Measurements from ENCODE around the gene PANX2.

PANX2 gene

DNA sequence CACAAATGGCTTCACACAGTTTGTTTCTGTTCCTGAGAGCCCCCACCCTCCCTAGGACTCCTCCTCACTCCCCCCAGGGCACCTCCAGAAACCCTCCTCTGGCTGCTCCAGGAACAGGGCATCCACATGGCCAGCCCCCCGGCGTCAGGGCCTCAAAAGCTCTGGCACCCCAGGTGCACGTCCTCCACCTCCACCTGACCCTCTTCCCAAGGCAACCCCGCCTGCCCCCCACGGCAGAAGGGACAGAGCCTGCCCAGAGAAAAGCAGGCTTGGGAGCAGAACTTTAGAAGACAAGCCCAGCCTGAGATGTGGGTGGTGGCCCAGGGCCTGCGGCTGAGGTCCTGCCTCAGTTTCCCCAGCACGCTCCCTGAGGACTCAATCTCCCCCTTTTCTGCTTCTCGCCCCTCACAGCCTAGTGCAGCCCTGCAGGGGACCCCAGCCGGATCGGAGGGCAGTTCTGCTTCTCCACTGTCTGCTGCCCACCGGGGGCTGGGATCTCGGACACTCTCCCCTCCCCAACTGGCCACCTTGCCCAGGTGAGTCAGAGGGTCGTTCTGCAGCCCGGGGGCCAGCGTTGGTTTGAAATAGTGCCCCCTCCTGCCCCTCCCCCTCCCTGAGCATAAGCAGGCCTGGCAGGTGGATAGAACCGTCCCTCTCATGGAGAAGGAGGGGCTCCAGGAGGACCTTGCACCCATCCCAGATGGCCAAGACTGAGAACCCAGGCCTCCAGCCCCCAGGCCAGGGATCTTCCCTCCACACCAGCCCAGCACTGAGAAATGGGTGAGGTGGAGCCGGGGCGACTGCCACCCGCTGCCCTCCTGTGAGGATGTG, 12.8 kb downstream of the PANX2 start:
- DNase-seq (ENCODE audit: low read depth in 2 of 2), result no peak

DNA sequence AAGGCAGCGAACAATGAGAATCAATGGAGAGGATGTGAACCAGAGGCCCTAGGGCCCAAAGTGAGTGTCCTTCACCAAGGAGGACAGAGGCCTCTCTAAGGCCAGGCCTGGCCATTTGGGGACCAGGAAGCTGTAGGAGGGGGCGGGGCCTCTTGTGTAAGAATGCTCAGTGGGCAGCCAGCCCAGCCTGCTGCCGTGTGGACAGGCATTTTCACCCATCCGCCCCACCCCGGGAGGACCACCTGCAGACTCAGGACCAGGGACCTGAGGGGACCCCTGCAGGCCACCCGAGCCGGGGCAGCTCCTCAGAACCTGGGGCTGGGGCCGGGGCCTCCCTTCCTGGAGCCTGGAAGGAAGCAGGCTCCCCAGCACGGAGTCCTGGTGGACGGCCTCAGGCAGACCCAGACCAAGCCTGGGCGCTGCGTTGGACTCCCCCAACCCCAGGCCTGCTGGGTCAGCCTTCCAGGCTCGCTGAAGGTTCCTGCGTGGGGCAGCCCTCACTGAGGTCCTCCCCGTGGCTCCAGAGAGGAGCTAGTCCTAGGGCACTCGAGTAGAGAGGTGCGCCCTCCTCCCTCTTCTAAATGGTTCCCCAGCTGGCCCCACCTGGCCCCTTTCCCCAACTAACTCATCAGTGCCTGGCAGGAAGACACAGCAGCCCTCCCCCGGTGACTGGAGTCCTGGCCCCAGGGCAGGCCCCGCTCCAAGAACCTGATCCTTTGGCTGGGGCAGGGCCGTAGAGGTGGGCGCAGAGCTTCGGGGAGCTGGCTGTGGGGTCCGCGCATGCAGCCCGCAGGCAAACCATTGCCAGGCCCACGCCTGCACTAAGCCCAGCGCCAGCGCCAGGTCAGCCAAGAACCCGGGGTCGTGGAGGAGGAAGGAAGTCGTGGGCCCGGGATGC, 13.7 kb downstream of the PANX2 start:
- DNase-seq (ENCODE audit: low read depth in 2 of 2), result no peak

DNA sequence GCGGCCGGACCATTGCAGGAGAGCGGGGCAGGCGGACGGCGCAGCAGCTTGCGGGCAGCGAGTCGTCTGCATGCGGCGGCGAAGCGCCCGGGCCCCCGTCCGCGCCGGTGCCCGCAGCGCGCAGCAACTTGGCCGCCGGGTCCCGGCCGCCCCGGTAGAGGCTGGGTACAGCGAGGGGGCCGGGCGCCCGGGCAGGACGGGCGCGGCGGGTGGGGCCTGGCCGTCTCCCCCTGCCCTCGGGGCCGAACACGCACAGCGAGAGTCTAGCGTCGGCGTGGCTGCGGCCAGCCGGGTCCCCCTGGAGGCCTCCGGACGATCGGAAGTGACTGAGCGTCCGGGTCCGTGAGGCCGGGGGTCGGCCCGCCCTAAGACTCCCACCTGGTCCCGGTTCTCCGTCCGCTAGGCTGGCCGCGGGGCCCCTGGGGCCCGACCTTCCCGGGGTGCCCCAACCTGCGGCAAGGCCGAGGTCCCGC, 14.4 kb downstream of the PANX2 start:
- DNase-seq (ENCODE audit: low read depth in 2 of 2), result no peak

DNA sequence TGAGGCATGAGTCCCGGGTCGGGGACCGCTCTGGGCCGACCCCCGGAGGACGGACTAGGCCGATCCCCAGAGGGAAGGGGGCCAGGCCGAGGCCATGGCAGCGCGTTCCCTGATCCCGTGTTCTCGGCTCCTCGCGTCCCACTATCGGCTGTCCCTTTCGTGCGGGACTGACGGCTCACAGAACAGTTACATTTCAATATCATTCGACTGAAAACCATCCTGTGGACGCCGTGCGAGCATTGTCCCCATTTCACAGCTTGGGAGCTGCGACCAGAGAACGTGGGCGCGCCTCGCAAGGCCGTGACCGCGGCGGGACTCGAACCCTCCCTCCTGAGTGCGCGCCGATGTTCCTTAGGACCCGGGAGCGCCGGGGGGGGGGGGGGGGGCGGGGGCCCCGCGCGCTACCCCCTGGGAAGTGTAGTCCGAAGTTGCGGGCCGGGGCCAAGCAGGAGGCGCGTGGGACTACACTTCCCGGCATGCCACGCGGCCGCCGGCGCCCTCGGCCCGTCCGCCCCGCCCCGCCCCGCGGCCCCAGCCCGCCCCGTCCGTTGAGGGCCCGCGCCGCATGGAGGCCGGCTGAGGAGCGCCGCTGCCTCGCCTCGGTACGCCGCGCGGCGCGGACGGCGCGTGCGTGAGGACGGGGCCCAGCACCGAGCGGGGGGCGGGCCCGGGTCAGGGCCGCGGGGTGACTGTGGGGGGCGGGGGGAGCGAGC, 15.0 kb downstream of the PANX2 start, which contains the start of gene TRABD:
Gene TRABD, plus strand, starts transcription at position 539 of the 713 bp plus-strand sequence. CDS start 7,148 bp downstream, outside the sequence.
- peak; percentile 71 to 79 for DNase-seq (ENCODE audit: low read depth in 2 of 2)

DNA sequence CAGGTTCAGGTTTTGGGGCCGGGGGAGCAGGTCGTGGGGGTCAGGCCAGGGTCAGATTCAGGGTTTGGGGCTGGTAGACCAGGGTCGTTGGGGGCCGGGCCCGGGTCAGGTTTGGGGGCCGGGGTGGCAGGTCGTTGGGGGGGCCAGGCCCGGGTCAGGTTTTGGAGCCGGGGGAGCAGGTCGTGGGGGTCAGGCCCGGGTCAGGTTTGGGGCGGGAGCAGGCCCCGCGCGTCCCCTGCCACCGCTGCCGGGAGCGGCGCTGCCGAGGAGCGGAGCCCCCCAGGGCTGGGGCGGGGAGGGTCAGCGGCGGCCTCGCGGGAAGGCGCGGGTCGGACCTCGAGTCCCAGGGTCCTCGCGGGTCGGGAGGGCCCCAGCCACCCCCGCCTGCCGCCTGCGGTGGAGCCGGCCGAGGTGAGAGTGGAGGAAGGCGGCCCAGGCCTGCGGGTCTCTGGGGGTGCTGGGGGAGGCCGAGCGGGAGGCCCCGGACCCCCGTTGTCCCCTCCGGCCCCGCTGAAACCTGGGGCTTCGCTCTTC, 15.7 kb downstream of the PANX2 start:
- DNase-seq (ENCODE audit: low read depth in 2 of 2), result no peak

DNA sequence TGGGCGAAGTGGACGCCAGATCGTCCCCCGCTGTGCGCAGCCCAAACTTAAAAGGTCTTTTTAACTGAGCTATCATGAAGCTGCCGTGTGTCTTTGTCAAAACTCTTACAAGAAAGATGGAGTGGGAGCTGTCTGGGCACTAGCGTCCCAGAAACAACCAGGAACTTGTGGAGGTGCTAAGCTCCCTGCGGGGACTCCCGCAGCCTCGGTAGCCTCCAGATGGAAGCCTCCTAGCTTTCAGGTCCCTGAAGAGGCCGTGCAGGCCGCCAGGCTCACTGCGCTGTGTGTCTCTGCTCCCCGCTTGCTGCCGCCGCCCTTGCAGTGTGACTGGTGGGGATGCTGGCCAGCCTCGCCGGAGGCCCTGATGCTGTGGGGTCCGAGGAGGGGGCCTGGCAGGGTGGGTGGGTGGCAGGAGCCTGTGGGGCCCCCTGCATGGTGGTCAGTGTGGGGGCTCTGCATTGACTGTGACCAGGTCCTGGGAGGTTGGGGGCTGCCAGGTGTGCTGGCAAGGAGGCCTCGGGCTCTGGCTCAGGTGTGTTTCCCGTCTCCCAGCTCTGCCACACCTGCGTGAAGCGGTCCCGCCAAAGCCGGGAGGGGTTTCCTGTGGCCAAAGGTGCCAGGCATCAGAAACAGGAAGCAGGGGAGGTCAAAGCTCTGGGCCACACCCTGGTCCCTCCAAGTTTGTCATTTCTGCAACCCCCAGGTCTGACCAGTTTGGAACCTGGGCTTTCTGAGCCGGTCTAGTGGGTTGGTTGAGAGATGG, 16.4 kb downstream of the PANX2 start:
- DNase-seq (ENCODE audit: low read depth in 2 of 2), result no peak

DNA sequence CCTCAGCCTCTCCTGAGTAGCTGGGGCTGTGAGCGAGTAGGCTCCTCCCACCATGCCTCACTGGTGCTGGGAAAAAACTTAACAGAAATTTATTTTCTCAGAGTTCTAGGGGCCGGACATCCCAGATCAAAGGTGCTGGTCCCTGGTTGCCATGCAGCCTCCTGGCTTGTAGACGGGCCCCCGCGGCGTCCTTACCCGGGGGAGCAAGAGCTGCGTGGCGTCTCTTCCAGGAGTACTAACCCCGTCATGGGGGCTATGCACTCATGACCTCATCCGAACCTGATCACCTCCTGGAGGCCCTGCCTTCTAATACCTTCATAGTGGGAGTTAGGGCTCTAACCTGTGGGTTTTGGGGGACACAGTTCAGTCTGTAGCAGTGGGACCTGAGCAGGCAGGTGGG, 17.8 kb downstream of the PANX2 start:
- DNase-seq (ENCODE audit: low read depth in 2 of 2), result no peak

DNA sequence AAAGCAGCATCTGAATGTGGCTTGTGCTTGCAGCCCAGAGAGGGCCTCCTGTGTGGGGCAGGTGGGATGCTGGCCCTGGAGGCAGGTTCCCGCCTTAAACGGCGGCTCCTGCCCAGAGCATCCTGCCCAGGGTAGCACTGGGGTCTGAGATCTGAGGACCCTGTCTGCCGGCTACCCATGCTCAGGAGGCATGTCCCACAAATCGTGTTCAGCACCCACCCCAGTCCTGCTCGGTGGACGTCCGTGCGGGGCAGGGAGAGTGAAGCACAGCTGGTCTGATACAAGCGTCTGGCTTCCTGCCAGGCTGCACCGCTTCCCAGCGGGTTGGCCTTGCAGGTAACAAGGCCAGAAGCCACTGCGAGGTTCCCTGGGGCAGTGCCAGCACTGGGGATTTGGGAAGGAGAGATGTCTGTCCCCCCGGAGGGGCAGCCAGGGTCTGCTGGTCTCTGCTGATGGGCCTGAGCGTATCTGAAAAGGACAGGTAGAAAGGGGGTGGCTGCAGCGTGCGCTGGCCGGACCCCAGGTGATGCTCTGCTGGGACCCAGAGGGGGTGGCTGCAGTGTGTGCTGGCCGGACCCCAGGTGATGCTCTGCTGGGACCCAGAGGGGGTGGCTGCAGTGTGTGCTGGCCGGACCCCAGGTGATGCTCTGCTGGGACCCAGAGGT, 18.8 kb downstream of the PANX2 start:
- DNase-seq (ENCODE audit: low read depth in 2 of 2), result no peak

DNA sequence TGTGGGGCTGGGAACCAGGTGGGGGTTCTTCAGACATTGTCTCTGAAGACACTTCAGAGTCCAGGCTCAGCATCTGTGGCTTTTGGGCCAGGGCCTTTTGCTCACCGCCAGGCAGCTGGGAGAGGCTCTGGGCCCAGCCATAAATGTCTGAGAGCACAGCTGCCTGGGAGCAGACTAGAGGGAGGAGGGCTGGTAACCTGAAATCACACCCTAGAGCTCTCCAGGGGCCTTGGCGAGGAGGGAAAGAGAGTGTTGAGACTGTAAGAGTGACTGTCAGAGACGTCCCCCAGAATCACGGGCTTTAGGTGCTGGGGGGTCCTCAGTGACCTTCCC, 19.3 kb downstream of the PANX2 start:
- DNase-seq (ENCODE audit: low read depth in 2 of 2), result no peak

DNA sequence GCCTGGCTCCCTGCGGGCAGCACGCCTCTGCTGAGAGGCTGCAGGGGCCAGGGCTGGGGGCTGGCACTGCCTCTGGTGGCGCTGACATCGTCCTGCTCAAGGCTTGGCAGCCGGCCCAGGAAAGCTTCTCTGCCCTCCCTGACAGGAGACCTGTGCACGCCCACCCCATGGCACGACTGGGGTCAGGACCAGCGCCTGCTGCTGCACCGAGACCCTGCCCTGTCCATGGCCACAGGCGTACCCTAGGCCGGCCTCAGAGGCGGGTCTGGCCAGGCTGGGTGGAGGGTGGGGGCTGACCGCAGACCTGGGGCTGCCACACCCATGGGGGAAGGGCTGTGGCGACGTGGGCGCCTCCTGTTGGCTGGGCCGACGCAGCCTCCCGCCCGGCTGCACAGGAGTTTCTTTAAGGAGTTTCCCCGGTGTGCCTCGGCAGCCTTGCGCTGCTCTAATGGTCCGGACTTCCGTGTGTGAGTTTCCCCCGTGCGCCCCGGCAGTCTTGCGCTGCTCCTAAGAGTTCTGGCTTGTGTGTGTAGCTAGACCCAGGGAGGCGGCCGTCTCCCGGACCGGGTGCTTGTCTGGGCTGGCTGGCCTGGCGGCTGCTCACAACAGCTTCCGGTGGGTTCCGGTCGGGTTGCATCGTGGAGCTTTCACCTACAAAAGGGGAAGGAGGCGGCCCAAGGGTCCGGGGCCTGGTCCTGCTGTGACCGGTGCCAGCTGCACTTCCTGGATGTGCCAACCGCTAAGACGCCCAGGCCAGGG, 19.8 kb downstream of the PANX2 start:
- DNase-seq (ENCODE audit: low read depth in 2 of 2), result peak; percentile 56 to 61

DNA sequence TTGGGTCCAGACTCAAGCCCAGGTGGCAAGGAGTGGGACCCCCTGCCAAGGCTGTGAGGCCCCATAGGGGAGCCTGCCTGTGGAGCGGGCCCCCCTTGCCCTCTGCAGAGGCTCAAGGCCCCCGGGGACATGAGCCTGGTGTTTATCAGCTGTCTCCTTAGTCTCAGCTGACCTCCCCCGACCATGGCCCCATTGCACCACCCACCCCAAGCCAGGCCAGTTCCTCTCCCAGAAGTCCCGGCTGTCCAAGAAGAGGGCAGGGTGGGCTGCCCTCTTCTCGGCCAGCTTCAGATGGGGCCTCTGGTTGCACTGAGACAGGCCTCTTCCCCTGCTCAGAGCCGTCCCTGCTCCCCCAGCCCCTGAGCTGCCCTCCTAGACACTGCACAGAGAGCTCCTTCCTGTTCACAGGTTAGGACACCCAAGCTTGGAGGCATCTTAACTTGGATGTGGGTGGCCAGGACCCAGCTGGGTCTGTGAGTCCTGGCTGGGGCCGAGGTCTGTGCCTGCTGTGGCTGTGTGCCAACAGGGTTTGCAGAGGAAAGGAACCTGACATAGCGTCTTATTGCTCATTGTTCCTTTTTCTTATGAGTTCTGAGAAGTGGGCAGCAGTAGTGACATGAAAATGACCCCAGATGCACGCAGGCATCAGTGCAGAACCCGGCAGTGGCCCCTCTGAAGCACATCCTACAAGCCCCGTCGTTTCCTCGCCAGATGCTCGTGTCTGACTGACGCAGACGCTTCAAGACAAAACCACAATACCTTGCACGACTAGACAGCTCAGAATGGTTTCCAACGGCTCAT, 20.6 kb downstream of the PANX2 start:
- peak; percentile 64 to 68 for DNase-seq (ENCODE audit: low read depth in 2 of 2)

DNA sequence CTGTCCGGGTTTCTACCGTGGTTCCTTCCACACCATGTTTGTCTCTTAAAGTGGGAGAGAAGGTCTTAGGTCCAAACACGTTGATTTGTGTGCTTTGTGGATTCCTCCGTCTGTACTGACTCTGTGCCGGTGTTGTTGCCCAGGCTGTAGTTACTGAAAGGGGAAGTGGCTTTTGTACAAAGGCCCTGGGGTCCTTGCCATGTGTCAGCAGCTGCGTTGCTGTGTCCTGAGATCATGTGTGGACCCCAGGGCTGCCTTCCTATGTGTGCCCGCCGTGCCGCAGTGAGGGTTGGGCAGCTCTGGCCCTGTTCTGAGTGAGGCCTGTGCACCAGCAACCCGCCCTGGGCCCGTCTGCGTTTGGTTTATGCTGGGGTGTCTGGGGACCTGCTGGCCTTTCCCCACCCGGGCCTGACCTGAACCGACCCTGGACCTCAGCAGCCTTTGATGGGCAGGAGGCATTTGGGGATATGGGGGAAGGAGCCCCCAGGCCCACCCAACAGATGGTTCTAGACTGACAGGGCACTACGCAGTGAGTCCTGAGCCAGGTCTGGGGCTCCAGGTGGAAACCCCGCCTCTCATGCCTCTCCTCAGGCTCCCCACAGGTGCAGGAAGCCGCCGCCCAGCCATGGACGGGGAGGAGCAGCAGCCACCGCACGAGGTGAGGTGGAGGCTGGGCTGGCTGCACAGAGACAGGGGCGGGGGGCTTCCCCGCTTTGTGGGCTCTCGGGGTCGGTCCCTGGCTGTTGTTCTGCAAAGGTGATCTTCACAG, 22.1 kb downstream of the PANX2 start:
- no peak for DNase-seq (ENCODE audit: low read depth in 2 of 2)

DNA sequence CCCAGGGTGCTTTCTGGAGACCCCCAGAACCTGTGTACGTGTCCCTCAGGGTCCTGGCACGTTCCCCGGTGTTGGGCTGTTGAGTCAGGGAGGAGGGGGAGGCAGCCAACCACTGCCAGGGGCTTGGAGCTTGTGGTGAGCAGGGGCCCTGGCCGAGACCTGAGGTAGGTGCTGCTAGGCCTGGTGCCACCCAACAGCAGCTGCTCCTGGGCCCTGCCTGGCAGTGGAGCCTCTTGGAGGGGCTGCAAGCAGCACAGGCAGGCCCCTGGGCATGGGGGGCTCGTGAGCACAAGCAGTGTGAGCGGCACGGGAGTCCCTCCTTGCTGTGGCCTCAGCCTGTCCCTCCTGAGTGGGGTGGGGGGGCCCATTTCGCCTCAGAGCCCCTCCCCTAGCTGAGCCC, 23.1 kb downstream of the PANX2 start:
- no peak for DNase-seq (ENCODE audit: low read depth in 2 of 2)

DNA sequence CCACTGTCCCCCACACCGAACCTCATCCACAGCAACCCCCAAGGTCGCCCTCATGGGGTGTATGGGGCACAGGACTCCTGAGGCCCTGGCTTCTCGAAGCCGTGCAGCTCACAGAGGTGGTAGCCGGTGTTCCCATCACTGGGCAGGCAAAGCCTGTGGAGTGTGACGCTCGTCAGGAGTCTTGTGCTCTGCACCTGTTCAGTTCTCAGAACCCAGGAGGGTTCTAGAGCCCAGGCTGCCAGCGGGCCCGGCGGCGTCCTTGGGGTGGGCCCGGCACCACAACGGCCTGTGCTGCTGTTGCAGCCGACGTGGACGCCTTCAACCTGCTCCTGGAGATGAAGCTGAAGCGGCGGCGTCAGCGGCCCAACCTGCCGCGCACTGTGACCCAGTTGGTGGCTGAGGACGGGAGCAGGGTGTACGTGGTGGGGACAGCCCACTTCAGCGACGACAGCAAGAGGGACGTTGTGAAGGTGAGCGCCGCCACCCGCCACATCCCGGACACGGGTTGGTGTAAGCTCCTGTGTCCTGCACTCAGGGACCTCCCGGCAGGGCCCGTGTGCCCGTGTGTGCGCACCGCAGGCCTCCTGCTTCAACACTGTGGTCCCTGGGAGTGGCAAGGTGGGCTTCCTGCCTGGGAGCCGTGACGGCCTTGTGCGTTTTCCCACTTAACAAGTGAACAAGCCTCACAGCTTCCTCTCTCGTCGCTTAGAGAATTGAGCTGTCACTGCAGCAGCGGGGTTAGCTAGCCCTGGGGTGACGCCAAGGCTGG, 23.7 kb downstream of the PANX2 start:
- no peak for DNase-seq (ENCODE audit: low read depth in 2 of 2)

DNA sequence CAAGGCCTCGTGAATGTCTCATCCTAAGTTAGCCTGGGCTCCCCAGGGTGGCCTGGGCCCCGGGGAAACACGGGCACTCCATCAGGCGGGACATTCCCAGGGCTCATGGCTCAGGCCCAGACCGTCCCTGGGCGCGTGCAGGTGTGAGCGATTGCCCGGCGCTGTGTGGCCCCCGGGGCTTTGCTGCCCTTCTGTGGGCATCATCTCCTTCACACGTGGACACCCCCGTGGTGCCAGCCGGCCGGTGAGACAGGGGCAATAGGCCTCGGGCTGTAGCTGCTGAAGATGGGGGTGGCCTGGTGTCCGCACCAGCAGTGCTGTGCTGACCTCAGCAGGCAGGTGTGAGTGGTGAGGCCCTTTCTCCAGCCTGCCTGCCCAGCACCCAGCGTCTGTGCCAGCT, 25.7 kb downstream of the PANX2 start:
- DNase-seq (ENCODE audit: low read depth in 2 of 2), result no peak

DNA sequence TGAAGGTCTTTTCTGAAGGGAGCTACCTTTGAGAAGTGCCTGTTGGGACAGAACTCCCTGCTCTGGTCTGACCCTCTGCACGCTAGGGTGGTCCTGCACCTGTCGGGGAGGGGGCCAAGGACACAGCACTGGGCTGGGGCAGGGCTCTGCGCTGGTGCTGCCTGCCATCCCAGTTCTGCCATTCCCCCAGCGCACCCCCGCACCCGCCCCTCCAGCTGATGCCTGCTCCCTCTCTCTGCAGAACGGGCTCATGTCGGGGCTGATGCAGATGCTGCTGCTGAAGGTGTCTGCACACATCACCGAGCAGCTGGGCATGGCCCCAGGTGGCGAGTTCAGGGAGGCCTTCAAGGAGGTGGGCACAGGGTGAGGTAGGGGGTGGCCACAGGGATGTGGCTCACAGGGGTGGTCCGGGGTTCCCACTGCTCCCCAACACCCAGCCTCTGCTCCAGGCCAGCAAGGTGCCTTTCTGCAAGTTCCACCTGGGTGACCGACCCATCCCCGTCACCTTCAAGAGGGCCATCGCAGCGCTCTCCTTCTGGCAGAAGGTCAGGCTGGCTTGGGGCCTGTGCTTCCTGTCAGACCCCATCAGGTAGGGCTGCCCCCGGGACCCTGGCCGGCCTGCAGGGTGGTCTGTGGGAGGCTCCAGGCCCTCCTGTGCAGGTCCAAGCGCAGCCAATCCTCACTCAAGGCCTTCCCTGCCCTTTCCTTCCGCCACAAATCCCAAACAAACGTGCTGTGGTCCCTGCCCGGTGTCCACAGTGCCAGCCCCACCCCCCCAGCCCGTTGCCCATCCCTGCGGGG, 26.7 kb downstream of the PANX2 start:
- DNase-seq (ENCODE audit: low read depth in 2 of 2), result no peak

Data from stimulated activated CD8-positive, alpha-beta memory T cell treated with anti-CD3 and anti-CD28 coated beads, Interleukin-2, amount 100 ng/mL, for 1 hour (primary cell).